LNCaP clone FGC (cell line): ENCODE data around the gene SUN1.

Experiments used
- DNase-seq: peaks from one replicate; pipeline ENCODE4 v3.0.0-alpha.2; 2011; ENCODE audit warnings: low read depth
- H3K4me3 ChIP-seq: 2 replicates; pipeline ENCODE4 v1.5.1; 2011; ENCODE audit warnings: mild to moderate bottlenecking, low read depth, low read length, control low read depth
- CTCF ChIP-seq: IDR thresholded peaks from 2 replicates; pipeline ENCODE4 v1.5.1; 2012; ENCODE audit warnings: mild to moderate bottlenecking; ENCODE audit not compliant: control insufficient read depth, insufficient read depth; ENCODE audit errors: extremely low read depth

SUN1 gene

GRCh38 chr7:828793-829561 lies 3.3 kb upstream of the SUN1 start:
- TF ChIP-seq CTCF, result no peak
- no peak for DNase-seq
- no peak overlapping the region for H3K4me3 ChIP-seq

GRCh38 chr7:830069-830468 lies 2.2 kb upstream of the SUN1 start:
- TF ChIP-seq CTCF, result no peak
- no peak overlapping the region for H3K4me3 ChIP-seq
- no peak for DNase-seq

GRCh38 chr7:831596-832166 lies 595 bp upstream of the SUN1 start:
- DNase-seq, result no peak
- H3K4me3 ChIP-seq, result no peak overlapping the region
- TF ChIP-seq CTCF, result no peak

GRCh38 chr7:832968-833424 lies 720 bp downstream of the SUN1 start:
- no peak overlapping the region for H3K4me3 ChIP-seq
- DNase-seq, result no peak

GRCh38 chr7:833601-834258 lies 1.5 kb downstream of the SUN1 start:
- TF ChIP-seq CTCF, result no peak
- no peak overlapping the region for H3K4me3 ChIP-seq
- DNase-seq, result no peak

More at GRCh38 chr7:832968-833424, 720 bp downstream of the SUN1 start:
- TF ChIP-seq CTCF, result no peak

GRCh38 chr7:834277-834676 lies 2.0 kb downstream of the SUN1 start:
- TF ChIP-seq CTCF, result no peak

More at GRCh38 chr7:834277-834676, 2.0 kb downstream of the SUN1 start:
- DNase-seq, result no peak
- no peak overlapping the region for H3K4me3 ChIP-seq
